Neutrophil (primary cell): ENCODE results near the gene SGCA.

ENCODE experiments used
- H3K27ac ChIP-seq: fragments of 200-600 bp; sonication (generic); 2 replicates; pipeline ENCODE4 v1.5.1; 2016; ENCODE audit warnings: mild to moderate bottlenecking, moderate library complexity
- H3K27me3 ChIP-seq: fragments of 200-600 bp; sonication (generic); 2 replicates; pipeline ENCODE4 v1.6.0; 2016; ENCODE audit warnings: mild to moderate bottlenecking
- H3K36me3 ChIP-seq: fragments of 200-600 bp; sonication (generic); 2 replicates; pipeline ENCODE4 v1.5.1; 2017
- H3K4me1 ChIP-seq, 2 experiments: fragments of 200-600 bp in 1 of 2; sonication (generic) in 1 of 2; 1 replicate in 1 of 2; 2 replicates in 1 of 2; pipeline versions ENCODE4 v1.5.1 to v1.6.1; 2013 to 2016; ENCODE audit warnings: low read depth in 1 of 2, low read length in 1 of 2, mild to moderate bottlenecking in 1 of 2, moderate library complexity in 1 of 2; ENCODE audit not compliant: control insufficient read depth in 1 of 2, insufficient read depth in 1 of 2
- H3K4me3 ChIP-seq, 2 experiments: fragments of 200-600 bp in 1 of 2; sonication (generic) in 1 of 2; 1 replicate in 1 of 2; 2 replicates in 1 of 2; pipeline ENCODE4 v1.5.1; 2013 to 2016; ENCODE audit warnings: low read depth in 1 of 2, low read length in 1 of 2, mild to moderate bottlenecking in 1 of 2, moderate library complexity in 1 of 2
- H3K9me3 ChIP-seq: fragments of 200-600 bp; sonication (generic); 2 replicates; pipeline ENCODE4 v1.5.1; 2016
- CTCF ChIP-seq: fragments of 200-600 bp; sonication (generic); IDR thresholded peaks from 2 replicates; pipeline ENCODE4 v1.5.1; 2016; ENCODE audit warnings: antibody characterized with exemption

The SGCA gene

GRCh38 chr17:50133769-50134099, 32.1 kb upstream of the SGCA start:
- no peak overlapping the region for H3K27ac ChIP-seq
- TF ChIP-seq CTCF = no peak
- H3K9me3 ChIP-seq = no peaks in the 10 kb centered on the region
- peaks cover 34% of the 10 kb centered on the region for H3K27me3 ChIP-seq
- peaks cover 64% of the 10 kb centered on the region for H3K36me3 ChIP-seq
- peaks cover 3 to 16% of the 10 kb centered on the region in 2 experiments for H3K4me1 ChIP-seq
- no peak overlapping the region for H3K4me3 ChIP-seq

GRCh38 chr17:50134206-50135110, 31.3 kb upstream of the SGCA start:
- peaks cover 27% of the 10 kb centered on the region for H3K27me3 ChIP-seq
- H3K9me3 ChIP-seq = no peaks in the 10 kb centered on the region
- no peak overlapping the region for H3K27ac ChIP-seq
- TF ChIP-seq CTCF = no peak
- peaks cover 71% of the 10 kb centered on the region for H3K36me3 ChIP-seq
- peaks cover 0 to 9% of the 10 kb centered on the region in 2 experiments for H3K4me1 ChIP-seq
- H3K4me3 ChIP-seq = no peak overlapping the region

- Histone ChIP-seq H3K27ac (no peak overlapping the region), H3K4me3 (no peak overlapping the region), H3K27me3 (peaks cover 17% of the 10 kb centered on the region), H3K36me3 (peaks cover 81% of the 10 kb centered on the region), H3K4me1 (peaks cover 8 to 9% of the 10 kb centered on the region in 2 experiments), H3K9me3 (no peaks in the 10 kb centered on the region)
- no peak for TF ChIP-seq CTCF
These were observed 30.3 kb upstream of the SGCA start for GRCh38 chr17:50135316-50136095.

GRCh38 chr17:50136096-50136687, 29.6 kb upstream of the SGCA start:
- peaks cover 15 to 16% of the 10 kb centered on the region in 2 experiments for H3K4me1 ChIP-seq

More at GRCh38 chr17:50136096-50136687, 29.6 kb upstream of the SGCA start:
- Histone ChIP-seq H3K4me3 (no peak overlapping the region), H3K36me3 (peaks cover 88% of the 10 kb centered on the region), H3K9me3 (no peaks in the 10 kb centered on the region), H3K27ac (no peak overlapping the region), H3K27me3 (peaks cover 10% of the 10 kb centered on the region)
- no peak for TF ChIP-seq CTCF
